Measurements from ENCODE around the gene SAE1.

- TF ChIP-seq CTCF (IDR thresholded peaks at IDR 0.05; ENCODE audit: poor library complexity) = no peak
- no peak for TF ChIP-seq EZH2 (IDR thresholded peaks at IDR 0.05; ENCODE audit: borderline replicate concordance)
- TF ChIP-seq EZH2phosphoT487 (IDR thresholded peaks at IDR 0.05; ENCODE audit: low read depth, severe bottlenecking, unreplicated experiment) = no peak
Observed at GRCh38 chr19:47161876-47162489, 31.3 kb downstream of the SAE1 start.

Measured in hepatocyte (in vitro differentiated cells).